DOHH2 (cell line): ENCODE data around the gene SUGCT.

Experiments
- H3F3A ChIP-seq: fragments of 200-600 bp; sonication (generic), shearing (Covaris generic); 2 replicates; pipeline ENCODE4 v1.6.0; 2016; ENCODE audit warnings: antibody characterized with exemption, mild to moderate bottlenecking; ENCODE audit not compliant: control insufficient read depth, insufficient read depth
- H3K27ac ChIP-seq: fragments of 200-600 bp; sonication (generic); 2 replicates; pipeline ENCODE4 v1.5.1; 2014; ENCODE audit warnings: low read depth, mild to moderate bottlenecking, low read length, moderate library complexity
- H3K27me3 ChIP-seq: fragments of 200-600 bp; sonication (generic); 2 replicates; pipeline ENCODE4 v1.6.1; 2014; ENCODE audit warnings: mild to moderate bottlenecking, low read length, mixed read lengths; ENCODE audit not compliant: control insufficient read depth
- H3K36me3 ChIP-seq: fragments of 200-600 bp; sonication (generic); 2 replicates; pipeline ENCODE4 v1.6.1; 2014; ENCODE audit warnings: mild to moderate bottlenecking, low read length, moderate library complexity, mixed read lengths; ENCODE audit not compliant: control insufficient read depth
- H3K4me1 ChIP-seq: fragments of 200-600 bp; sonication (generic); 2 replicates; pipeline ENCODE4 v1.6.1; 2014; ENCODE audit warnings: mild to moderate bottlenecking, low read length, mixed read lengths; ENCODE audit not compliant: control insufficient read depth
- H3K4me2 ChIP-seq: fragments of 200-600 bp; sonication (generic); 2 replicates; pipeline ENCODE4 v1.6.0; 2014; ENCODE audit warnings: mild to moderate bottlenecking, low read length, moderate library complexity
- H3K4me3 ChIP-seq: fragments of 200-600 bp; sonication (generic); 2 replicates; pipeline ENCODE4 v1.5.1; 2014; ENCODE audit warnings: mild to moderate bottlenecking, low read length, mixed read lengths
- H3K79me2 ChIP-seq: fragments of 200-600 bp; sonication (generic); 2 replicates; pipeline ENCODE4 v1.6.1; 2014; ENCODE audit warnings: mild to moderate bottlenecking, low read length, mixed read lengths; ENCODE audit not compliant: control insufficient read depth
- H3K9me2 ChIP-seq: fragments of 200-600 bp; sonication (generic); replicated peaks from 2 replicates; pipeline ENCODE4 v1.6.1; 2014; ENCODE audit warnings: mild to moderate bottlenecking, low read length, mixed read lengths; ENCODE audit not compliant: control insufficient read depth
- H3K9me3 ChIP-seq: fragments of 200-600 bp; sonication (generic); 2 replicates; pipeline ENCODE4 v1.6.1; 2014; ENCODE audit warnings: antibody characterized with exemption, low read length, mixed read lengths; ENCODE audit not compliant: control insufficient read depth, insufficient read depth
- H4K20me1 ChIP-seq: fragments of 200-600 bp; sonication (generic); 2 replicates; pipeline ENCODE4 v1.6.0; 2014; ENCODE audit warnings: low read depth, mild to moderate bottlenecking, antibody characterized with exemption, low read length, moderate library complexity; ENCODE audit not compliant: control insufficient read depth, insufficient read depth
- CTCF ChIP-seq: fragments of 200-600 bp; sonication (generic); IDR thresholded peaks from one replicate; pipeline ENCODE4 v1.5.1; 2014; ENCODE audit warnings: antibody characterized with exemption, mild to moderate bottlenecking, low read depth, low read length; ENCODE audit not compliant: poor library complexity, severe bottlenecking
- EZH2phosphoT487 ChIP-seq: fragments of 200-600 bp; sonication (generic); IDR thresholded peaks from 2 replicates; pipeline ENCODE4 v1.6.1; 2017; ENCODE audit warnings: borderline replicate concordance, mild to moderate bottlenecking, antibody characterized with exemption, low read length, moderate library complexity, mixed read lengths

SUGCT gene

GRCh38 chr7:40282858-40283257 lies 148.1 kb downstream of the SUGCT start:
- Histone ChIP-seq H4K20me1 (no peaks in the 10 kb centered on the region), H3K36me3 (no peaks in the 10 kb centered on the region), H3K4me1 (peaks cover 10% of the 10 kb centered on the region), H3K4me3 (no peak overlapping the region), H3K9me2 (no peaks in the 10 kb centered on the region), H3K27me3 (no peaks in the 10 kb centered on the region), H3K79me2 (no peaks in the 10 kb centered on the region), H3F3A (no peaks in the 10 kb centered on the region), H3K27ac (no peak overlapping the region), H3K9me3 (peaks cover 11% of the 10 kb centered on the region), H3K4me2 (no peak overlapping the region)
- no peak for TF ChIP-seq CTCF
- no peak for TF ChIP-seq EZH2phosphoT487

GRCh38 chr7:40283391-40283790 lies 148.6 kb downstream of the SUGCT start:
- Histone ChIP-seq H3K4me2 (no peak overlapping the region), H3K27ac (no peak overlapping the region), H3K9me3 (peaks cover 11% of the 10 kb centered on the region)

GRCh38 chr7:40288827-40289226 lies 154.0 kb downstream of the SUGCT start:
- no peak for TF ChIP-seq EZH2phosphoT487
- TF ChIP-seq CTCF = no peak
- Histone ChIP-seq H3K4me2 (no peak overlapping the region), H3K79me2 (no peaks in the 10 kb centered on the region), H3K27me3 (no peaks in the 10 kb centered on the region), H3K4me3 (no peak overlapping the region), H3K27ac (no peak overlapping the region), H3F3A (no peaks in the 10 kb centered on the region), H3K4me1 (no peaks in the 10 kb centered on the region), H3K9me3 (no peaks in the 10 kb centered on the region), H3K9me2 (no peaks in the 10 kb centered on the region), H3K36me3 (no peaks in the 10 kb centered on the region), H4K20me1 (no peaks in the 10 kb centered on the region)

More at GRCh38 chr7:40283391-40283790, 148.6 kb downstream of the SUGCT start:
- H4K20me1 ChIP-seq = no peaks in the 10 kb centered on the region
- no peaks in the 10 kb centered on the region for H3K79me2 ChIP-seq
- no peak overlapping the region for H3K4me3 ChIP-seq
- peaks cover 10% of the 10 kb centered on the region for H3K4me1 ChIP-seq
- H3K9me2 ChIP-seq = no peaks in the 10 kb centered on the region
- H3F3A ChIP-seq = no peaks in the 10 kb centered on the region
- H3K36me3 ChIP-seq = no peaks in the 10 kb centered on the region
- H3K27me3 ChIP-seq = no peaks in the 10 kb centered on the region
- no peak for TF ChIP-seq EZH2phosphoT487
- TF ChIP-seq CTCF = no peak
